IPS-15b (cell line): ENCODE measurements around the gene GRB10.
"Not testable (repeated sequence)": the region's sequence is repeated elsewhere in the genome, so short reads cannot be mapped to it uniquely, and the experiment has no call there.

Source experiments
- H3K27me3 ChIP-seq: one replicate; pipeline ENCODE4 v1.6.1; 2013; ENCODE audit warnings: low read length; ENCODE audit not compliant: control insufficient read depth, insufficient read depth
- H3K36me3 ChIP-seq: one replicate; pipeline ENCODE4 v1.6.1; 2013; ENCODE audit warnings: low read length; ENCODE audit not compliant: control insufficient read depth, insufficient read depth
- H3K4me1 ChIP-seq: one replicate; pipeline ENCODE4 v1.6.1; 2013; ENCODE audit warnings: mild to moderate bottlenecking, low read length; ENCODE audit not compliant: control insufficient read depth, insufficient read depth
- H3K4me3 ChIP-seq: one replicate; pipeline ENCODE4 v1.5.1; 2013; ENCODE audit warnings: low read depth, low read length
- H3K9ac ChIP-seq: one replicate; pipeline ENCODE4 v1.6.1; 2013; ENCODE audit warnings: low read depth, mild to moderate bottlenecking, low read length
- H3K9me3 ChIP-seq: one replicate; pipeline ENCODE4 v1.6.1; 2013; ENCODE audit warnings: mild to moderate bottlenecking, low read length; ENCODE audit not compliant: control insufficient read depth, insufficient read depth

The GRB10 gene

DNA sequence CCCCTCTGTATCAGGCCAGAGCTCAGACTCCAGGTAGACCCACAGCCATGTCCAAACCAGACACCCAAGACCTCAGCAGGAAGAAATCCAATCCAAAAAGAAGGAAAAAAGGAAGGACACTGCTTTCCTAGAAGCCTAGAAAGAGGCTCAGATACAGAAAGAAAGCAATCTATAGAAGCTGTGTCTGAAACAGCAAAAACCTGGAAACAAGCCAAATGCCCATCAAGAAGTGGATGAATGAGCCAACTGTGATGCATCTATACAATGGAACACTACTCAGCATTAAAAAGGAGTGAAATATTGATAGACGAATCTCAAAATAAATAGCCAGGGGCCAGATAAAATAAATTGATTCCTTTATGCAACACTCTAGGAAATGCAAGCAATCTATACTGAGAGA lies 31.6 kb downstream of the GRB10 start:
- Histone ChIP-seq H3K9me3 (no peaks in the 10 kb centered on the region), H3K27me3 (no peaks in the 10 kb centered on the region), H3K9ac (no peak overlapping the region), H3K36me3 (peaks cover 6% of the 10 kb centered on the region), H3K4me3 (no peak overlapping the region), H3K4me1 (peaks cover 2% of the 10 kb centered on the region)

DNA sequence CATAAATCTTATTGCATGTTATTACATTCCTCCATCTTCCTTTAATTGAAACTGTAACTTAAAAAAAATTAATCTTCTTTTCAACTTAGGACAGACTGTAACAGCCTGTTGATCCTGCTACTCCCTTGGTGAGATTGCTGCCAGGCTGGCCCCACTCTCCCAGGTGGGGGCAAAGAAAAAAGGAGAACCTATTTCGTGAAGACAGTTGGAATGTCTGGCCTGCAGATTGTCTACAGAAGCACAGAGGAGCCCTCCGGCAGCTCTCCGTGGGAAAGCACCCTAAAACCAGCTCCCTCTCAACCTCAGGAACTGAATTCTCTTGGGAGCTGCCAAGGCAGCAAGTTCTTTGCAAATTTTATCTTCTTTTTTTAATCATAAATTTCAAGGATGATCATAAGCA lies 32.8 kb downstream of the GRB10 start:
- no peak overlapping the region for H3K4me3 ChIP-seq
- no peaks in the 10 kb centered on the region for H3K9me3 ChIP-seq
- peaks cover 2% of the 10 kb centered on the region for H3K4me1 ChIP-seq
- no peaks in the 10 kb centered on the region for H3K27me3 ChIP-seq
- no peak overlapping the region for H3K9ac ChIP-seq
- peaks cover 6% of the 10 kb centered on the region for H3K36me3 ChIP-seq

DNA sequence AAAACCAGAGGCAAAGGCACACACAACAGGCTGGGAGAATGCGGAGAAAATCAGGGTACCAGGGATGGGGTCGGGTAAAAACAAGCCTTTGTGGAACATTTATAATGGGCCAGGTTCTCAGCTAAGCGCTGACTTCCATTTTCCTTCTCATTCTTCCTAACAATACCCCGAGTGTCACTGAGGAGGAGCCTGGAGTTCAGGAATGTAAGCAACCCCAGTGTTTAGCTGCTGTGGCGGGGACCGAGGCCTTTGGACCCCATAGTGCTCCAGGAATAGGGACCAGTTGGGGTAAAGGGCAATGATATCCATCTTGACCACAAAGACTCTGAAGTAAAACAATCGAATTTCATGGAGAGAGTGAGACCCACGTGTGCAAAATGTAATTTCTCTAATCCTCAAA lies 34.2 kb downstream of the GRB10 start:
- peaks cover 11% of the 10 kb centered on the region for H3K36me3 ChIP-seq
- no peaks in the 10 kb centered on the region for H3K27me3 ChIP-seq
- H3K9ac ChIP-seq = no peak overlapping the region
- no peak overlapping the region for H3K4me3 ChIP-seq
- no peaks in the 10 kb centered on the region for H3K9me3 ChIP-seq
- peaks cover 2% of the 10 kb centered on the region for H3K4me1 ChIP-seq

DNA sequence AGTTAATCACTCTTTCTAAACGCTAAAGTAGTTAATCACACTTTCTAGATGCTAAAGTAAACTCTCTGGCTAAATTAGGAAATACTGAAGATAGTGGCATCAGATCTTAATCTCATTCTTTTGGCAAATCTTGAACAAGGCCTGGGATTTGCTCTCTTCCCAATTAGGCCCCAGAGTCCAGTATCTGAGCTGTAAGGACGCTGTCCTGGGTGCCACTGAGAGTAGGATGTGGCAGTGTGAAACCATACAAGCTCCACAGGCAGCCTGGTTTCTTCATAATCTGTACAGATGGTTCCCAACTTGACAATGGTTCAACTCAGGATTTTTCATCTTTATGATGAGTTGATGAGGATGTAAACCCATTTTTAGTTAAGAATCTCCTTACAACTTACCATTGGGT lies 36.9 kb downstream of the GRB10 start:
- Histone ChIP-seq H3K4me1 (no peaks in the 10 kb centered on the region), H3K9ac (no peak overlapping the region), H3K27me3 (no peaks in the 10 kb centered on the region), H3K9me3 (no peaks in the 10 kb centered on the region), H3K4me3 (no peak overlapping the region), H3K36me3 (peaks cover 11% of the 10 kb centered on the region)

DNA sequence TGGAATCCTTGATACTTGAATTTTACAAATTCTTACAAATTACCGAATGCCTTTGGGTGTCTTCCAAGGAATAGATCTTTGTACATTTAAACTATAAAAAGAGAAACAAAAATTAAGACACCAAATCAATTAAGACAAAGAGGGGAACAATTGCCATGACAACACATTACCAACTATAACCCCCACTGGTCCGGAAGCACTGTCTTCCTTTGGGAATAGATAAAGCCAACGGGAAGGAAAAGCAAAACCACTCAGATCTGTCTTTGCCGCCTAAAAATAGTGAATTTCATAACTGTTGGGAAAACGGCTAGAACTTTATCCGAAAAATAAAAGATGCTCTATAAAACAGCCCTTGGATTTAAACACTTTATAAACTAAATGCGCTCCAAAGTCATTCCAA lies 37.4 kb downstream of the GRB10 start:
- no peaks in the 10 kb centered on the region for H3K9me3 ChIP-seq
- no peaks in the 10 kb centered on the region for H3K27me3 ChIP-seq
- H3K4me3 ChIP-seq = no peak overlapping the region
- H3K36me3 ChIP-seq = peaks cover 11% of the 10 kb centered on the region
- no peak overlapping the region for H3K9ac ChIP-seq
- H3K4me1 ChIP-seq = no peaks in the 10 kb centered on the region

DNA sequence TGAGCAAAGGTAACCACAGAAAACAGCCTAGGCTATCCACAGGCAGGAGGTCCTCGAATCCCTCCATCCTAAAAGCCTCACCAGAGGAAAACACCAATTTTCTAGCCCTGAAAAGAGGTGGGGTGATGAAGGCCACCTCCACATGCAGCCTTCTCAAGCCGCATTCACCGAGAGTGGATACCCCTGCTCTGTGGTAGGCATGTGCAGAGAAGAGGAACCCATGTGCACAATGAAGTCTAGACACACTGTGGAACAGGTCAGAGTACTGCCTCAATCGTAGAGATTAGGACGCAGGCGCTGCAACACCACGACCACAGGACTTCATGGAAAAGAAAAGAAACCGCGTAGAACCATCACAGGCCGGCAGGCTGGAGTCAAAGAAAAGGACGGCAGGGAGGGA lies 38.8 kb downstream of the GRB10 start:
- H3K4me3 ChIP-seq = no peak overlapping the region
- H3K9me3 ChIP-seq = no peaks in the 10 kb centered on the region
- H3K36me3 ChIP-seq = peaks cover 11% of the 10 kb centered on the region
- H3K9ac ChIP-seq = no peak overlapping the region
- H3K27me3 ChIP-seq = no peaks in the 10 kb centered on the region
- H3K4me1 ChIP-seq = no peaks in the 10 kb centered on the region

DNA sequence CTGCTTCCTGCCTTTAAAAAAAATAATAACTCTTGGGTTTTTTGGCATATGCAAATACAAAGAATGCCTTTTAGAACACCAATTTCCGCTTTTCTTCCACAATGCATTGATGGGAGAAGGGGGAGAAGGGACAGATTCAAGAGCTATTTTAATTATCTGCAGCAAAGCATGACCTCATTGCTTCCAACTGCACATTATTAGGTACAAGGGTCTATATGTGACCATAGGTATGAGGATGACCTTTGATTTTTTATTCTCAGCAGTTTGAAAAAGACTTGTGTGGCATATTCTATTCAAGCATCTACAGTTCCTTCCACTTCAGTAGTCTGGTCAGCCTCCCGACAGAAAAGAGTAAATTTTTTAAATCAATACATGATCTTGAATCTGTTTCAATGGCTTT lies 39.7 kb downstream of the GRB10 start:
- no peaks in the 10 kb centered on the region for H3K9me3 ChIP-seq
- no peak overlapping the region for H3K4me3 ChIP-seq
- H3K9ac ChIP-seq = no peak overlapping the region
- no peaks in the 10 kb centered on the region for H3K4me1 ChIP-seq
- peaks cover 11% of the 10 kb centered on the region for H3K36me3 ChIP-seq
- no peaks in the 10 kb centered on the region for H3K27me3 ChIP-seq

DNA sequence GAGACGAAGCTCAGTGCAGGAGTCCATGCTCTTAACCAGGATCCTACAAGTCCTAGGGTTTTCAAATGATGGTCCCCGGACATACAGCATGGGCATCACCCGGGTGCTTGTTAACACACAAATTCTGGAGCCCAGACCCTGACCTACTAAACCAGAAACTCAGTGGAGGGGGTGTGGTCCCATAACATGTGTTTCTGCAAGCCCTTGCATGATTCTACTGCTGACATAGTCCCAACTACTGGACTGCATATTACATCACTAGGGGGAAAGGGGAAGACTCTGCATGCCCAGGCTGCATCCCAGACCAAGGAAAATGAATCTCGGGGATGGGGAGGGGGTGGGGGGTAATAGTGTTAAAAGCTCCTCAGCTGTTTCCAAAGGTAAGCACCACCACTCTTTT lies 40.3 kb downstream of the GRB10 start:
- Histone ChIP-seq H3K27me3 (no peaks in the 10 kb centered on the region), H3K9me3 (no peaks in the 10 kb centered on the region), H3K9ac (no peak overlapping the region), H3K4me1 (no peaks in the 10 kb centered on the region), H3K4me3 (no peak overlapping the region), H3K36me3 (peaks cover 7% of the 10 kb centered on the region)

DNA sequence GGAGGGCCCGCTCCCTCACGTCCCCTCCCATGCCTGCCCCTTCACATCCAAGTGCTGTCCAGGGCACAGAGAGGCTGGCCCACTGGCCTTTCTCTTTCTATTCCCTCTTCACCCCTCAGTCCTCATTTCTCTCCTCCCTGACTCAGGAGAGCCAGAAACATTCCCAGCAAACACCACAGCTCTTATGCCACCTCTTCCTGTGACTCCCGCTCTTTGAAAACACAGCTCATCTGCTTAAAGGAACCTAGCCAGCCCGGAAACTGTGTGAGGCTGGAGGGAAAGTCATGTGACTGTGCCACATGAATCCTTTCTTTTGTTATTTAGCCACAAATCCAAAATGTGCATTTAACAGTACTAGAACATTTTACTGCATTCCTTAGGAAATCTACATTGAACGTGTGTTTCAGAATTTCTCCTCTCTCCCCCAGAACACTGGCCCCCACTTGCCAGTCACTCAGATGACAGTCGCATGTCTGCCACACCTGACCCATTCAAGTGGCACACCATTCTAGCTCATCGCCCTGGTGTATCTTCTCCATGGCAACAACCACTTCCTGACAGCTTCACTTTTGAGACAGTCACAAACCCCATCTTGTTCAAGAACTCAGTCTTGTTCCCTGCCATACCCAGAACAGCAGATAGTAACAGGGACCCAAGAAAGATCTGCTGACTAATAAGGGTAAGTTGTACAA lies 42.8 kb downstream of the GRB10 start:
- no peak overlapping the region for H3K9ac ChIP-seq
- no peaks in the 10 kb centered on the region for H3K9me3 ChIP-seq
- H3K27me3 ChIP-seq = no peaks in the 10 kb centered on the region
- no peak overlapping the region for H3K4me3 ChIP-seq
- H3K36me3 ChIP-seq = peaks cover 4% of the 10 kb centered on the region
- H3K4me1 ChIP-seq = no peaks in the 10 kb centered on the region

DNA sequence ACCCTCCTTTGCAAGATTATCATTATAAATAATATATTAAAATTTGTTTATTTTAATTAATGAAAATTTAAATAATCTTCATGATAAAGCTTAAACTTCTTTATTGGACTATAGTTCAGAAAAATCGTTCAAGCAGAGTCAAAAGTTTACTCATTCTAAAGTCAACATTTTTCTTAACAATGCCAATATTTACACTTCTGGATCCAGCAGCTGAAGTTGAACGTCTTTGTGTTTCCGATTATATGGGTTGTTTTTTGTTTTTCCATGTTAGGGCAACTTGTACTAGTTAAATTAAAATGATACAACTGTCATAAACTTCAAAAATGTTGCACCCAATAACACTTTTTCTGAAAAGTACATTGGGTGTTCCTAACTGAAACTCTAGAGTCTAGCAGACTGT lies 43.8 kb downstream of the GRB10 start:
- H3K36me3 ChIP-seq = peaks cover 1% of the 10 kb centered on the region
- no peak overlapping the region for H3K4me3 ChIP-seq
- H3K27me3 ChIP-seq = no peaks in the 10 kb centered on the region
- H3K9ac ChIP-seq = no peak overlapping the region
- H3K4me1 ChIP-seq = no peaks in the 10 kb centered on the region
- no peaks in the 10 kb centered on the region for H3K9me3 ChIP-seq

DNA sequence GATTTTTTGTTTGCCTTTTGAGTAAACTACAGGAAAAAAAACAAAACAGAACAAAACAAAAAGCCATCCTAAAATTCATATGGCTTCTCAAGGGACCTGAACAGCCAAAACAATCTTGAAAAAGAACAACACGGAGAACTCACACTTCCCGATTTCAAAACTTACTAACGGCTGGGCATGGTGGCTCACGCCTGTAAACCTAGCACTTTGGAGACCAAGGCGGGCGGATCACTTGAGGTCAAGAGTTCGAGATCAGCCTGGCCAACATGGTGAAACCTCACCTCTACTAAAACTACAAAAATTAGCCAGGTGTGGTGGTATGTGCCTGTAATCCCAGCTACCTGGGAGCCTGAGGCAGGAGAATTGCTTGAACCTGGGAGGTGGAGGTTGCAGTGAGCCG lies 46.9 kb downstream of the GRB10 start:
- not testable (repeated sequence) for H3K9me3 ChIP-seq, H3K9ac ChIP-seq, H3K27me3 ChIP-seq, H3K36me3 ChIP-seq, H3K4me3 ChIP-seq, H3K4me1 ChIP-seq

DNA sequence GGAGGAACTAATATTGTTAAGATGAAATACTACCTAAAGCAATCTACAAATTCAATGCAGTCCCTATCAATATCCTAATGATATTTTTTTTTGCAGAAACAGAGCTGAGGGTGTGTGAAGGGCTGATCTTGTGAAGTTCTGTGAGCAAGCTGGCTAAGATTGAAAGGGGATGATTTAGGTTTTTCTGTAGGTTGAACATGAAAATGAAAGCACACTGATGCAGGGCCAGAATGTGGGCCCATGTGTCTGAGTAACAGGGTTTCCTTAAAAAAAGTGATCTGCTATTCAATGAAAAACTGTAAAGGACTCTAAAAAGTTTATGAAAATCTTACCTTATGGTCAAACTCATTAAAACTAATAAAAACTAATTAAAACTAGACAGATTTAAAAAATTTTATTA lies 47.4 kb downstream of the GRB10 start:
- Histone ChIP-seq H3K9me3 (no peaks in the 10 kb centered on the region), H3K4me3 (no peak overlapping the region), H3K27me3 (no peaks in the 10 kb centered on the region), H3K36me3 (no peaks in the 10 kb centered on the region), H3K9ac (no peak overlapping the region), H3K4me1 (peaks cover 2% of the 10 kb centered on the region)
